Activated CD4-positive, alpha-beta T cell treated with anti-CD3 and anti-CD28 coated beads, Interleukin-2, Interleukin-6, amounts not matched to agents 100 ng/mL and 50 ng/mL, durations not matched to agents 16 hours and 8 hours (primary cell): Measurements from ENCODE around the gene KRTAP10-8.
A peak's percentile ranks its signal among the peaks of the same experiment; 100 is the strongest.
"Not testable (repeated sequence)": the region's sequence is repeated elsewhere in the genome, so short reads cannot be mapped to it uniquely, and the experiment has no call there.

Experiments used
- DNase-seq: peaks from one replicate; pipeline ENCODE4 v3.0.0-alpha.2; 2020

KRTAP10-8 gene

GRCh38 chr21:44648557-44649311 lies 36.9 kb downstream of the KRTAP10-8 start:
- DNase-seq = no peak

- no peak for DNase-seq
These were observed 37.7 kb downstream of the KRTAP10-8 start for GRCh38 chr21:44649521-44650100.

- DNase-seq = no peak
These were observed 38.5 kb downstream of the KRTAP10-8 start for GRCh38 chr21:44650265-44650972.

GRCh38 chr21:44650973-44651675 lies 39.2 kb downstream of the KRTAP10-8 start:
- no peak for DNase-seq

- no peak for DNase-seq
These were observed 41.2 kb downstream of the KRTAP10-8 start for GRCh38 chr21:44653123-44653522.

- DNase-seq = peak; percentile 15
These were observed 42.0 kb downstream of the KRTAP10-8 start for GRCh38 chr21:44653656-44654575.

GRCh38 chr21:44654576-44655175 lies 42.8 kb downstream of the KRTAP10-8 start, which contains the start of gene KRTAP12-4:
KRTAP12-4 (minus strand) TSS chr21:44654659; CDS start chr21:44654614, 45 bp downstream.
- DNase-seq = no peak

GRCh38 chr21:44656868-44657267 lies 45.0 kb downstream of the KRTAP10-8 start:
- DNase-seq = no peak

- DNase-seq = peak; percentile 51
These were observed 46.0 kb downstream of the KRTAP10-8 start, which contains the start of gene KRTAP12-3 for GRCh38 chr21:44657635-44658540. KRTAP12-3 (plus strand) TSS chr21:44657932; CDS start chr21:44657980, 48 bp downstream.

GRCh38 chr21:44658541-44658910 lies 46.6 kb downstream of the KRTAP10-8 start:
- DNase-seq = no peak

- peak; percentile 8 for DNase-seq
These were observed 47.2 kb downstream of the KRTAP10-8 start for GRCh38 chr21:44658913-44659595.

- DNase-seq = not testable (repeated sequence)
These were observed 49.7 kb downstream of the KRTAP10-8 start for GRCh38 chr21:44661567-44661966.
